ENCODE measurements around the gene SLC7A14. TPM values are rescaled to one million over a fixed set of nuclear protein-coding genes. Genes with fewer than 3 reads are reported as not detected.

The SLC7A14 gene
- total RNA-seq, 2 experiments from 2014 or later: not detected

GRCh38 chr3:170482199-170482598, 103.7 kb downstream of the SLC7A14 start:
- POLR2A ChIA-PET: no interaction called here
- H3K4me3 Mint-ChIP-seq: no peak overlapping the region
- peaks cover 1% of the 10 kb centered on the region for H3K4me1 Mint-ChIP-seq
- no peaks in the 10 kb centered on the region for H3K9me3 Mint-ChIP-seq
- CTCF ChIA-PET: no interaction called here
- H3K27me3 Mint-ChIP-seq: peaks cover 12% of the 10 kb centered on the region
- H3K36me3 Mint-ChIP-seq (ENCODE audit: low read depth): no peaks in the 10 kb centered on the region
- DNase-seq: no peak
- no peak overlapping the region for H3K27ac Mint-ChIP-seq

- Mint-ChIP-seq H3K4me3 (no peak overlapping the region), H3K9me3 (no peaks in the 10 kb centered on the region), H3K27ac (no peak overlapping the region), H3K36me3 (ENCODE audit: low read depth) (no peaks in the 10 kb centered on the region), H3K4me1 (peaks cover 3% of the 10 kb centered on the region), H3K27me3 (peaks cover 8% of the 10 kb centered on the region)
- CTCF ChIA-PET: interaction anchor here (1.8 kb wide), 1 partner anchor 66 kb away, joined by 6 read pairs; no protein-coding TSS in a partner anchor
- no peak for DNase-seq
- POLR2A ChIA-PET: no interaction called here
Measured at GRCh38 chr3:170480111-170480510, 105.8 kb downstream of the SLC7A14 start.

- Mint-ChIP-seq H3K9me3 (no peaks in the 10 kb centered on the region), H3K27me3 (peaks cover 23% of the 10 kb centered on the region), H3K4me3 (no peak overlapping the region), H3K36me3 (ENCODE audit: low read depth) (no peaks in the 10 kb centered on the region), H3K4me1 (peaks cover 4% of the 10 kb centered on the region), H3K27ac (no peak overlapping the region)
- CTCF ChIA-PET: no interaction called here
- DNase-seq: no peak
- POLR2A ChIA-PET: no interaction called here
Measured at GRCh38 chr3:170477395-170477794, 108.5 kb downstream of the SLC7A14 start.

GRCh38 chr3:170476291-170476690, 109.6 kb downstream of the SLC7A14 start:
- Mint-ChIP-seq H3K27ac (no peak overlapping the region), H3K9me3 (no peaks in the 10 kb centered on the region), H3K27me3 (peaks cover 26% of the 10 kb centered on the region), H3K4me1 (peaks cover 4% of the 10 kb centered on the region), H3K4me3 (no peak overlapping the region), H3K36me3 (ENCODE audit: low read depth) (no peaks in the 10 kb centered on the region)
- no peak for DNase-seq
- ChIA-PET POLR2A (no interaction called here), CTCF (no interaction called here)

- no peak for DNase-seq
- no peak overlapping the region for H3K27ac Mint-ChIP-seq
- ChIA-PET POLR2A (no interaction called here), CTCF (no interaction called here)
- peaks cover 8% of the 10 kb centered on the region for H3K4me1 Mint-ChIP-seq
- no peak overlapping the region for H3K4me3 Mint-ChIP-seq
- no peaks in the 10 kb centered on the region for H3K36me3 Mint-ChIP-seq (ENCODE audit: low read depth)
- no peaks in the 10 kb centered on the region for H3K9me3 Mint-ChIP-seq
- peaks cover 29% of the 10 kb centered on the region for H3K27me3 Mint-ChIP-seq
Measured at GRCh38 chr3:170475092-170475685, 110.7 kb downstream of the SLC7A14 start.

- Mint-ChIP-seq H3K27me3 (peaks cover 26% of the 10 kb centered on the region), H3K9me3 (no peaks in the 10 kb centered on the region), H3K4me3 (no peak overlapping the region), H3K4me1 (peaks cover 10% of the 10 kb centered on the region), H3K36me3 (ENCODE audit: low read depth) (no peaks in the 10 kb centered on the region), H3K27ac (no peak overlapping the region)
- ChIA-PET POLR2A (no interaction called here), CTCF (no interaction called here)
- no peak for DNase-seq
Measured at GRCh38 chr3:170473358-170473757, 112.5 kb downstream of the SLC7A14 start.

GRCh38 chr3:170471149-170471548, 114.7 kb downstream of the SLC7A14 start:
- H3K36me3 Mint-ChIP-seq (ENCODE audit: low read depth): no peaks in the 10 kb centered on the region
- no peak overlapping the region for H3K27ac Mint-ChIP-seq
- H3K4me1 Mint-ChIP-seq: peaks cover 7% of the 10 kb centered on the region
- DNase-seq: no peak
- peaks cover 26% of the 10 kb centered on the region for H3K27me3 Mint-ChIP-seq
- ChIA-PET CTCF (no interaction called here), POLR2A (no interaction called here)
- H3K4me3 Mint-ChIP-seq: no peak overlapping the region
- H3K9me3 Mint-ChIP-seq: no peaks in the 10 kb centered on the region

GRCh38 chr3:170470063-170471016, 115.5 kb downstream of the SLC7A14 start:
- ChIA-PET CTCF (no interaction called here), POLR2A (no interaction called here)
- H3K4me1 Mint-ChIP-seq: peaks cover 7% of the 10 kb centered on the region
- DNase-seq: no peak
- no peaks in the 10 kb centered on the region for H3K36me3 Mint-ChIP-seq (ENCODE audit: low read depth)
- no peaks in the 10 kb centered on the region for H3K9me3 Mint-ChIP-seq
- H3K27ac Mint-ChIP-seq: no peak overlapping the region
- H3K27me3 Mint-ChIP-seq: peaks cover 27% of the 10 kb centered on the region
- H3K4me3 Mint-ChIP-seq: no peak overlapping the region

- Mint-ChIP-seq H3K36me3 (ENCODE audit: low read depth) (no peaks in the 10 kb centered on the region), H3K27me3 (peaks cover 29% of the 10 kb centered on the region), H3K9me3 (no peaks in the 10 kb centered on the region), H3K27ac (no peak overlapping the region), H3K4me3 (no peak overlapping the region), H3K4me1 (peaks cover 7% of the 10 kb centered on the region)
- CTCF ChIA-PET: no interaction called here
- no peak for DNase-seq
- POLR2A ChIA-PET: no interaction called here
Measured at GRCh38 chr3:170469151-170470062, 116.5 kb downstream of the SLC7A14 start.

- no peak for DNase-seq
- CTCF ChIA-PET: no interaction called here
- Mint-ChIP-seq H3K27ac (no peak overlapping the region), H3K9me3 (no peaks in the 10 kb centered on the region), H3K27me3 (peaks cover 25% of the 10 kb centered on the region), H3K4me3 (no peak overlapping the region), H3K36me3 (ENCODE audit: low read depth) (no peaks in the 10 kb centered on the region), H3K4me1 (peaks cover 6% of the 10 kb centered on the region)
- POLR2A ChIA-PET: no interaction called here
Measured at GRCh38 chr3:170467571-170468147, 118.2 kb downstream of the SLC7A14 start.

GRCh38 chr3:170467007-170467406, 118.9 kb downstream of the SLC7A14 start:
- ChIA-PET CTCF (no interaction called here), POLR2A (no interaction called here)
- Mint-ChIP-seq H3K27ac (no peak overlapping the region), H3K36me3 (ENCODE audit: low read depth) (no peaks in the 10 kb centered on the region), H3K4me1 (peaks cover 6% of the 10 kb centered on the region), H3K4me3 (no peak overlapping the region), H3K27me3 (peaks cover 27% of the 10 kb centered on the region), H3K9me3 (no peaks in the 10 kb centered on the region)
- no peak for DNase-seq

GRCh38 chr3:170465955-170466354, 119.9 kb downstream of the SLC7A14 start:
- H3K4me1 Mint-ChIP-seq: peaks cover 6% of the 10 kb centered on the region
- ChIA-PET CTCF (interaction anchor here (1.3 kb wide), 1 partner anchor 52 kb away, joined by 4 read pairs; no protein-coding TSS in a partner anchor), POLR2A (no interaction called here)
- H3K9me3 Mint-ChIP-seq: no peaks in the 10 kb centered on the region
- H3K4me3 Mint-ChIP-seq: no peak overlapping the region
- DNase-seq: no peak
- H3K27me3 Mint-ChIP-seq: peaks cover 25% of the 10 kb centered on the region
- no peaks in the 10 kb centered on the region for H3K36me3 Mint-ChIP-seq (ENCODE audit: low read depth)
- H3K27ac Mint-ChIP-seq: no peak overlapping the region

GRCh38 chr3:170463011-170463410, 122.9 kb downstream of the SLC7A14 start:
- no peak for DNase-seq
- no peaks in the 10 kb centered on the region for H3K9me3 Mint-ChIP-seq
- H3K27ac Mint-ChIP-seq: no peak overlapping the region
- H3K4me3 Mint-ChIP-seq: no peak overlapping the region
- H3K4me1 Mint-ChIP-seq: no peaks in the 10 kb centered on the region
- peaks cover 25% of the 10 kb centered on the region for H3K27me3 Mint-ChIP-seq
- CTCF ChIA-PET: interaction anchor here (1.0 to 1.4 kb wide), 2 partner anchors 50 to 70 kb away, joined by 3 to 4 read pairs; no protein-coding TSS in a partner anchor
- POLR2A ChIA-PET: no interaction called here
- no peaks in the 10 kb centered on the region for H3K36me3 Mint-ChIP-seq (ENCODE audit: low read depth)

Measured in activated CD4-positive, alpha-beta memory T cell treated with anti-CD3 and anti-CD28 coated beads, Interleukin-2, amount 10 ng/mL, durations not matched to agents 7 days and 5 days (primary cell).